NCI-H146 (cell line): ENCODE results near the gene ALOX5AP.
"Not testable (repeated sequence)": the region's sequence is repeated elsewhere in the genome, so short reads cannot be mapped to it uniquely, and the experiment has no call there.

Experiments
- DNase-seq: peaks from one replicate; lab custom pipeline; 2025; lab: John Stamatoyannopoulos, UW

Gene ALOX5AP

DNA sequence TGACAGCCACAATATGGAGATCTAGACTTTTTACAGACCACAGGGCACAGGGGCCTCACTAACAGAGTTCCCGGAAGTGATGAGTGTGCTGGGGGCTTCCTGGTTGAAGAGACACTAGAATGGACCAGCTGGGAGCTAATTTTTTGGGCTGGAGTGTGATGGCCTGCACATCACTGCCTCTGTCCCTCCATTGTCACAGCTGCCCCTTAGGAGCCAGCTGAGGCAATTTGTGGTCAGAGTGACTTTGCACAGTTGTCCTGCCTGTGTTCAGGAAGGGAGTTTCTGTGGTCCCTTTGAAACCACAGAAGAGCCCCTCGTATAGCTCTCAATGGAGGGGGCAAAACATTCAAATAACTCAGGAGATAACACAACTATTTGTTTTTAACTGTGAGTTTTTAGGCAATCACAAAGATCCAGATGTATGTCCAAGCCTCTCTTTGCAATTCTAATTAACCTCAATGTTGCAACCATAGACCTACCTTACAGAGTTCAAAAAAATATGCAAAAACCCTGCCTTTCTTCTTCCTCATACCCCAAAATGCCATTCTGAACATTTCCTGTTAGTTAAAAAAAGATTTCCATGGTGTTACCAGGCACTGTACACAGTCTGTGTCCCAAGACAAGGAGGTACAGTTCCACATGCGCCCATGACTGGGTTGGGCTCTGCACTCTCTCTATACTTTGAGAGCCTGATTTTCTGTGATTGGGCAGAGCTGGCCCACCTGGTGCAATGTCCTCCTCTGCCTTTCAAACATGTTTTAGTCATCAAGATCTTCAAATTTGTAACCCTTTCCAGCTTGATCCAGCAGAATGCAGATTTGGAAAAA, 2.4 kb downstream of the ALOX5AP start:
- DNase-seq: no peak

DNA sequence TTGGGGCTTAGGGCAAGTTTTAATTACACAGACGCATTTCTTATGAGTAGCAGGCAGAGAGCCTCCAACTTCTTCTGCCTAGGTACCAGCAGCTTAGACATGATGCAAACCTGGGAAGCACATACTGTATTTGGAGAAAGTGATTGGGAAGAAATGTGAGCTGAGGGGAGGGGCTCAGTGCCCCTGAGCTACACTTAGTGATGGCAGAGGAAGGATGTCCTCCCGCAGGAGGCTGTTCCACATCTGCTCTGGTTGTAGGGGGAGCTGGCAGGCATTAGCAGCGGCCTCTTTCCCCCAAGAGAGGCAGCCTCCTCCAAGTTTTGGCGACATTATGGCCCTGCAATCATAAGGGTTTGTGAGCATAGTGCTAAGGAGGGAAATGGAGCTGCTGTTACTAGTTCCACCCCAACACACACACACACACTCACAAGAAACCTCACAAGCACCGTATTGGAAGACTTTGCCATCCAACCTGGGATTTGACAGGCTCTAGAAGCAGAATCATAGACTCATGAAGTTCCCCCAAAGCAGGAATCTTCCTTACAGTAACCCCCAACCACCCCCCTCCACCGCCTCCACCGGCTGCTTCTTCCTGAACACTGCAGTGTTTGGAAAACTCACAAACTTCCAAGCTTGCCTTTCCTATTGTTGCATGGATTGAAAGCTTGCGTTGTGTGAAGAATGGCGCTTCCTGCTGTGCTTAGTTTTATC, 3.3 kb downstream of the ALOX5AP start:
- DNase-seq: no peak

GRCh38 chr13:30739237-30739528, 3.8 kb downstream of the ALOX5AP start:
- no peak for DNase-seq

DNA sequence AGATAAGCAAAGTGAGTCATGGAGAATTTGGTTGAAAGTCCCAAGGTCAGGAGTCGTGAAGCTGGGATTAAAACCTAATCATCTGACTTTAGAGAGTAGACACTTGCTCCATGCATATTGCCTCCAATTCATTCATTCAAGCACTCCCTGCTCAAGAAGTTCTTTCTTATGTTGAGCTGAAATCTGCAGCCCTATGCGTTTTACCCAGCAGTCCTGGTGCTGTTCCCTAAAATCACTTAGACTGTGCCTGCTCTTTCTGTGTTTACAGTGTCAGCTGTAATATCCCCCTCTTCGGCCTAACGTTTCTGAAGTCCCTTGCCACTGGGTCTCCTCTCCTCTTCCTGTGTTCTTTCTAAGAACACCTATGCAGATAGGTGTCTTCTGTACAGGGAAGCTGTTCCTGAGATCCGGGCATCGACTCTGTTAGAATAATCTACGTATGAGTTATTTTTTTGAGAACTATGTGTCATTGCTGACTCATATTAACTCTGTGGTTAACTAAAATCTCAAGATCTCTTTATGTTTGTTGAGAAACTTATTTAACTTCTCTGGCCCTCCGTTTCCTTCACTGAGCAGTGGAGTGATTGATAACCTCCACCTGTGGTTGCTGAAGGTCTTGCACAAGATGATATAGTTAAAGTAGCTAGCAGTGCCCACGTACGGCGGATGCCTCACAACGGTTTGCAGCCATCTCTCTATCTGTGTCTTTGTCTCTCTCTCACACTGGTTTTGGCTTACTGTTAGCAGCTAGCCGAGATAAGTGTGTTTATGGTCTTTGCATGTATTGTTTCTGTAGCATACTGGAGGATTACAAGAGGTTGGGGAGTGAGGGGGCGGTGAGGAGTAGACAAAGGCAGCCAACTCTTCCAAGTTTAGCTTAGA, 4.7 kb downstream of the ALOX5AP start:
- no peak for DNase-seq

GRCh38 chr13:30742901-30743300, 7.6 kb downstream of the ALOX5AP start:
- DNase-seq: no peak

DNA sequence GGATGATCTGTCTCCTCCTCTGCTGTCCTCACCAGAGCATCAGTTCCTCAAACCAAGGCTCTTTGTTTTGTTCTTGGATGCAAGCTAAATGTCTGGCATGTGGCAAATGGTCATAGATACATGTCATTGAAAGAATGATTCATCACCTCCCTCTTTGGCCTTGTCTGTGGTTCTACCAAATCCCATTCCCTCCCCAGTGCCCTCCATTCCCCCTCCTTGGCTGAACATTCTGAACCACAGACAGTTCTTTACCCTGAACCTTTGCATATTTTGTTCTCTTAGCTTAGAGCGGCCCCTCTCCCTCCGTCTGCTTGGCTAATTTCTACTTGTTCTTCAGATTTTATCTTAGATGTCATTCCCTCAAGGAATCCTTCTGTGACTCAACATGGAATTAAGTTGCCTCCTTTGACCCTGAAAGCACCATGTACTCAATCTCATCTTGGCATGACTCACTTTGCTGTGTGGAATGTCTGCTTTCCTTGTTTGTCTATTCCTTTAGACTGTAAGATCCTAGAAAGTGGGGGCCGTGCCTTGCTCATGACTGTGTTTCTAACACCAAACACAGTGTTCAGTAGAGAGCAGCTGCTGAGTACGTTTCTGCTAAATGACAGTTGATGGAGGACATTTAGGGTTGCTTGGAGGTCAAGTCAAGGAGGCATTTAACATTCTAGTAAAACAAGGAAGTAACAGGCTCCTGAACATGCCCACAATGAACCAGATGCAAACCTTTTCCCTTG, 8.1 kb downstream of the ALOX5AP start:
- DNase-seq: no peak

DNA sequence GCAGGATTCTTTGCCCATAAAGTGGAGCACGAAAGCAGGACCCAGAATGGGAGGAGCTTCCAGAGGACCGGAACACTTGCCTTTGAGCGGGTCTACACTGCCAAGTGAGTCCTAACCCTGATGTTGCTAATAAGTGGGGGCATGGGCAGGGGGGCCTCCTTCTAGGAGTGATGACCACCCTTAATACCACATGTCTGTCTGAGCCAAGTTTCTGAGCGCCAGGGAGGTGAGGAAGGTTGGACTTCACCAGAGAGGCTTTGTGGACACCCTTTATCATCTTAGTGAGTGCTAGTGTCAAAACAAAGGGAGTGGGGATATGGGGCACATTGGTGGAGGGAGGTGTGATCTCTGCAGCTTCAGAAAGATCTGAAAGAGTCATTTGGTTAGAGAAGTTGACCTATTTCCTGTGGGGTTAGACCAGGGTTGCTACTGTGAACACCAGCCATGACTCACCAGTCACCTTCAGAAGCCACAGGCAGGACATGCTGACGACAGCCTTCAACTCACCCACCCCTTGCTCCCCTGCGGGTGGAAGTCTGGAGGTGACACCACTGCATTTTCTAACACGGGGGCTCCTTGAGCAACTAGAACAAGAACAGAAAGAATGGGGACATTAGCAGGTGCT, 8.8 kb downstream of the ALOX5AP start:
- DNase-seq: no peak

DNA sequence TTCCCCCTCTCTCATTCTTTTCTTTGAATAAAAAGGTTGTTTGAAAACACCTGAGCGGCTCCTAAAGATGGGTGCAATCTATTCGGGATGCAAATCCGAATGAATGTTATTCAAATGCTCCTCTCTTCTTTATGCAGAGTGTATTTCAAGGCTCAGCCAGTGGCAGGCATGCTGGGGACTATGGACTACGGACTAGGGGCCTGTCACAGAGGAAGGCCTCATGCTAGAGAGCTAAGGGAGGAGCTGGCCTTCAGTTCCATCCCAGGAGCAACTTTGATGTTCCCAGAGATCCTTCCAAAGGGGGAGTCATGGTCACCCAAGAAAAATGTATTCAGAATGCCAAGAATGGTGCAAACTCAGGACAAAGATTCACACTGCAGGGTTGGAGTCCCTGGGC, 9.3 kb downstream of the ALOX5AP start:
- DNase-seq: no peak

- DNase-seq: no peak
Observed at GRCh38 chr13:30745906-30746686, 10.8 kb downstream of the ALOX5AP start.

GRCh38 chr13:30746791-30747190, 11.4 kb downstream of the ALOX5AP start:
- DNase-seq: no peak

DNA sequence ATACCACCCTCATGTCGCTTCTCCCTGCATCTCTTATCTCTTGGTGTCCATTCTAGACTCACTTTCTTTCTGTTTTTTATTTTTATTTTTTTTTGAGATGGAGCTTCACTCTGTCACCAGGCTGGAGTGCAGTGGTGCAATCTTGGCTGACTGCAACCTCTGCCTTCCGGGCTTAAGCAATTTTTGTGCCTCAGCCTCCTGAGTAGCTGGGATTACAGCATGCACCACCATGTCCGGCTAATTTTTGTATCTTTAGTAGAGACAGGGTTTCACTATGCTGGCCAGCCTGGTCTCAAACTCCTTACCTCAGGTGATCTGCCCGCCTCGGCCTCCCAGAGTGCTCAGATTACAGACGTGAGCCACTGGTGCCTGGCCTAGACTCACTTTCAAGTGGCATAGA, 12.5 kb downstream of the ALOX5AP start:
- DNase-seq: not testable (repeated sequence)

- no peak for DNase-seq
Observed at GRCh38 chr13:30748717-30749116, 13.4 kb downstream of the ALOX5AP start.

GRCh38 chr13:30750036-30750435, 14.7 kb downstream of the ALOX5AP start:
- no peak for DNase-seq

DNA sequence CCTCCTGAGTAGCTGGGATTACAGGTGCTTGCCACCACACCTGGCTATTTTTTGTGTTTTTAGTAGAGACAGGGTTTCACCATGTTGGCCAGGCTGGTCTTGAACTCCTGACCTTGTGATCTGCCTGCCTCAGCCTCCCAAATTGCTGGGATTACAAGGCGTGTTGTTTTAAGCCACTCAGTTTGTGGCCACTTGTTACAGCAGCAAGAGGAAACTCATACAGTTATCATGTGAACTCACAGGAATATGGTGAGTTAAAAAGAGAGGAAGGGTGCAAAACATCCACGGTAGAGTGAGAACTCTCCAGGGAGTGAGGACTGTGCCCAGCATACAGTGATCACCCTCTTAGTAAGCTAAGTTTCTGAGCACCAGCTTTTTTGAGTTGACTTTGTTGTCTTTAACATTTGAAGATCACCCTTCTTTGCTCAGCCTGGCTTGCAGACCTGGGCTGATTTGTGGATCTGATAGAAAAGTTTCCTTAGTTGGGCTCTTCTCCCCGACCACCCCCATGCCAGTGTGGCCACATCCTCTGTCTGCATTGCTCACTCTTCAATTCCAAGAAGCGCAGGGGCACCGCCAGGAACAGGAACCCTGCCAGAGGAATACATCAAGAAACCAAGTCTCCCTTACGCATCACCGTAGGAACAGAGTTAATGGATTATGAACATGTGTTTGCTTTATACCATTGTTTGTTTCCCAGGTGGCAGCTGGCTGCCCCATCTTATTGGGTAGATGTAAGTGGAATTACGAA, 16.0 kb downstream of the ALOX5AP start:
- no peak for DNase-seq

DNA sequence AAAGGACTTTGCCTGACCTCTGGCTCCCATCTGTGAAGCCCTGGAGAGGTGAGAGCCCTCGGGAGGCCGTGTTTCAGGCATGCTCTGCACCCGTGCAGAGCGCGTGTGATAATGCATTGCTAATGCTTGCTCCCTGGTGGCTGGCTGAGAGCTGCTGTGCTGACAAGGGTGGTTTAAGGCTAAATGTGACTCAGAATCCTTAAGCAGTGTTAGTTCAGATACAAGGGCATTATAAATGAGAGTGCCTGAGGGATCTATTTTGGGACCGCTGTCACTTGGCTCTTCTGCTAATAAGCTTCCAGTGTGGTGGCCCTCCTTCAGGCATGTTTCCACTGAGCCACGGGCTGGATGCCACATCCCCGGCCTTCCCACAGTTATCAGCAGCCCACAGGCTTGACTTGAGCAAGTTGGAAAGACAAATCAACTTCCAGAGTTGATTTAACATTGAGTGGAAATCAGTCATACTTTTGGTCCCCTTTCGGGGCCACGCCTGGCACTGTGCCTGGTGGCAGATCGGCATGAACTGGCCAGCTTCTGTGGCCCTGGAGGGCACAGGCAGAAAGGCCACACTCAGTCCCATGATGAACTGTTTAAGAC, 17.0 kb downstream of the ALOX5AP start:
- DNase-seq: no peak

DNA sequence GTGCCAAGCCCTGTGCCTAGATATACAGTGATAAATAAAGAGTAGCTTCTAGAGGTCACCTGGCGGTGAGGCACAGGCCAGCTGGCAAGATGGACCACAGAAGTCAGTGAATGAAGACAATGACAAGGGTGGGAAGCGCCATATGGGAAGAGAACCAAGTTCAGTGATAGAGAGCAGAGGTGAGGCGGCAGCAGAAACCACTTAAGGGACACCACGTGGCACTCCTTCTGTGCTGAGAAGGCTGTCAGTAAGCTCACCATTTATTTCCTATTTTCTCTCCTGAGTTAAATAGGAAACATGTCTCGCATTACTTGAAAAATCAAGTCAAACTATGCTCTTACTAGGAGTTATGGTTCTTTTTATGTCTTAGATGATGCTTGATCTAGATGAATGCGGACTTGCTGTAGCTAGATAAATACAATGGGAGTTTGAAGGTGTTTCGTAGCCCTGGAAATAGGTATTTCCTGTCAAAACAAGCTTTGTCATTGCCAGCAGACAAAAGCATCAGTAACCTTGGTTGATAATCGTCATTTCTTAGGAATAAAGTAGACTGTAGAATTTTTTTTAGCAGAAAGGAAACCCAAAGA, 17.8 kb downstream of the ALOX5AP start:
- no peak for DNase-seq

GRCh38 chr13:30755678-30756077, 20.3 kb downstream of the ALOX5AP start:
- DNase-seq: no peak

- no peak for DNase-seq
Observed at GRCh38 chr13:30757026-30757742, 21.8 kb downstream of the ALOX5AP start.

GRCh38 chr13:30759748-30760147, 24.4 kb downstream of the ALOX5AP start:
- DNase-seq: no peak
